T-helper 22 cell (primary cell): ENCODE measurements around the gene OR10Z1.

Experiments
- DNase-seq: peaks from one replicate; pipeline ENCODE4 v3.0.0-alpha.2; 2020; ENCODE audit warnings: low read depth

Gene OR10Z1

DNA sequence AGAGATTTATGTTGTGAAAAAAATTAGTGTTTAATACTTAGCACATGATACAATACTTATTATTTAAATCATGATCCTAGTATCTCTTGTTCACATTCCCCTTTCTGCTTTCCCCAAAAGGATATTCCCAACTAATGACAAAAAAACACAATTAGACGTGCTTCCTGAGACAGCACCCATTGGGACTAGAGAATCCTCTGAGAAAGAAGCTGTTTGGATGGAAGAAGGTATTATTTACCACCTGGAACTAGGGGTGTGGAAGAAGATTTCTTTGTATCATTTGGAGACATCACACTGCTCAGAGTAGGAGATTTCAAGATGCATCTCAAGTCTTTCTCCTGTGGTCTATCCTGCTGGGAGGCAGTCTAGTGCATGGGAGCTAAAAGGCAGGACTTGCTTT is at the start of gene OR10Z1:
TSS of gene OR10Z1 (plus strand) at position 301 of the 400 bp plus-strand sequence. CDS start 1,171 bp downstream, outside the sequence.
- DNase-seq = no peak

DNA sequence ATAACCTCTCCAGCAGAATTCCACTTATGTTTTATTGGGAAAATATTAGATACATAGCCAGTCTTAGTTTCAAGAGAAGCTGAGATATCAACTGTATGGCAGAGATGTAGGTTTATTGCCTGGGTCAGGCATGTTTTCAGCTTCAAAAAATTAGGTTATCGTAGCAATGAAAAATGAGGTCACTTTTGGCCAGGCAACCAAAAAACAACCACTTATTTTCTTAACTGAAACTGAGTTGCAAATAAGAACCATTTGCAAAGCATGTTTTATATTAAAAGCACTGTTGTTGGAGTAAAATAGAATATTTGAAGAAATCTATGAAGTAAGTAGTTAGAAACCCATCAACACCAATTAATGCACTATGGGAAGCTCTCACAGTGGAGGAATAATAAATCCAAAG is 45.4 kb upstream of the OR10Z1 start:
- no peak for DNase-seq

- DNase-seq = no peak
Observed at GRCh38 chr1:158563853-158564252, 41.2 kb upstream of the OR10Z1 start.

GRCh38 chr1:158564608-158565007 is 40.5 kb upstream of the OR10Z1 start:
- DNase-seq = no peak

GRCh38 chr1:158570480-158570879 is 34.6 kb upstream of the OR10Z1 start, which contains the start of gene OR6P1:
Gene OR6P1, minus strand, starts transcription at chr1:158570580. Its CDS starts 6,976 bp downstream, at chr1:158563604.
- no peak for DNase-seq

GRCh38 chr1:158572226-158572625 is 32.8 kb upstream of the OR10Z1 start:
- DNase-seq = no peak

DNA sequence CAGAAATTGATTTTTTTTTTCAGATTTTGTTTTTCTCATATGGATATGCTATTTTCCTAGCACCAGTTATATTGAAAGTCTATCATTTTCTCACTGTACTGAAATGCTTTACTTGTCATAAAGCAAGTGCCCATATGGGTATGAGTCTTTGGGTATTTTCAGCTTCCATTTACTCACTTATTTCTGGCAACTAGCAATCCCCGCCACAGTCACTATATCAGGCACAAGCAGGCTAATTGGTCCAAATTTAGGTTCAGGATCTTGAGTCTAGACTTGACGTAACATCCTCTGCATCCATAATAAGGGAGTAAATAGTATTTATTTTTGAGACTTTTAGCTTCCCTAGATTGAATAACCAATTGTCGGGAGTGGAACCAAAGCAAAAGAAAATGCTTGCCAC is 27.5 kb upstream of the OR10Z1 start:
- DNase-seq = no peak

DNA sequence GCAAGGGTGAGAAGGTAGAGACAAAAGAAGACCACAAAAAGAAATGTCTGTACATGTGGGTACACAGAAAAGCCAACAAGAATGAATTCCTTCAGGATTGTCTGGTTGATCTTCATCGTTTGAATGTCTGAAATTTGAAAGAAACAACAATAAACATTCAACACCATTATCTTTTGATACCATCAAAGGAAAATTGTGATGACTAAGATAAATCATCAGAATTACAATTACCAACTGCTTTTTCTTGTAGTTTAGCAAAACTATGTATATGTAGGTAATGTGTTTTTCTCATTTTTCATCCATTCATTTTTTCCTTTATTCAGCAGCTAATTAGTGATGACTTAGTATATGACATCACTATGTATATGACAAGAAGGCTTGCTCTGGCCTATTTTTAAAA is 25.3 kb upstream of the OR10Z1 start, which contains the start of gene OR10X1:
TSS of gene OR10X1 (minus strand) at position 167 of the 400 bp plus-strand sequence. CDS start at position 167, 0 bp downstream.
- no peak for DNase-seq

- no peak for DNase-seq
Observed at GRCh38 chr1:158583962-158584361, 21.1 kb upstream of the OR10Z1 start.

- DNase-seq = no peak
Observed at GRCh38 chr1:158586942-158587341, 18.1 kb upstream of the OR10Z1 start.

DNA sequence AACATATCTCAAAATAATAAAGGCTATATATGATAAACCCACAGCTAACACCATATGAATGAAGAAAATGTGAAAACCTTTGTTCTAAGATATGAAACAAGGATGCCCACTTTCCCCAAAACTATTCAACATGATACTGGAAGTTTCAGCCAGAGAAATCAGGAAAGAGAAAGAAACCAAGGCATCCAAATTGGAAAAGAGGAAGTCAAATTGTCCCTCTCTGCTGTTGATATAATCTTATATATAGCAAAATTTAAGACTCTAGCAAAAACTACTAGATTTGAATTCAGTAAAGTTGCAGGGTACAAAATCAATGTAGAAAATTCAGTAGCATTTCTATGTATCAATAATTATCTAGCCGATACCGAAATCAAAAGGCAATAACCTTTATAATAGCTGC is 4.3 kb upstream of the OR10Z1 start:
- no peak for DNase-seq

GRCh38 chr1:158607296-158607695 is 2.2 kb downstream of the OR10Z1 start:
- no peak for DNase-seq

- DNase-seq = no peak
Observed at GRCh38 chr1:158611916-158612315, 6.8 kb downstream of the OR10Z1 start.

DNA sequence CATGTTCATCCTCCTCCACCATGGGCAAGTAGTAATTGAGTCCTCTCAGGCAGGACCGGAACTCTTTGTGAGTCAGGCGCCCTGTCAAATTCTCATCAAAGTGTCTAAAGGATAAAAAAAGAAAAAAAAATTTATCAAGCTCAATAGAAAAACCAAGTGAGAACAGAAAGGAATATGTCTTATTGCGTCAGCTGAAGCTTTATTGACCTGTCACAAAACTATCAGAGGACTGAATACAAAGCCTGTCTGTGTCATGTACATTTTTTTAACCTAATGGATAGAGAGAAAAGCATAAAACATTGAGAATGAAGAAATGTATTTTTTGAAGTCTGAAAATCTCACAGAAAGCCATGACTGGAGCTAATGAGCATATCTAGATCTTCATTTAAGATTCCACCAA is 8.7 kb downstream of the OR10Z1 start:
- DNase-seq = no peak

DNA sequence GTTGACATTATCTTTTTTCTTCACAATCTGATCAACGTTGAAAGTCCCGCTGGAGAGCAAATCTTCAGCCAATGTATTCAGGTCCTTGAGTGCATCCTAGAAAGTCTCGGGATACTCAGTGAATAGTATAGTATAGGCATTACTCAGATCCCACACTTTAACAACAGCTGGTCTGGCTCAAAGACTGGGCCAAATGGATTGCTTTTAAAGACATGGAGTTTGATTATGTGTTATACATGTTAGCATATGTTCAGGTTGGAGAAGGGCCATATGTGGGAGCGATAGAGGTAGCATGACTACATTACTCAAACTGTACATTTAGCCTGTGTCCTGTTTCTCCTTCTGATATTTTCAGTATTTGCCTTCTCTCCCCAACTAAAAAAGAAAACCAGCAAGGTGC is 33.1 kb downstream of the OR10Z1 start:
- no peak for DNase-seq

DNA sequence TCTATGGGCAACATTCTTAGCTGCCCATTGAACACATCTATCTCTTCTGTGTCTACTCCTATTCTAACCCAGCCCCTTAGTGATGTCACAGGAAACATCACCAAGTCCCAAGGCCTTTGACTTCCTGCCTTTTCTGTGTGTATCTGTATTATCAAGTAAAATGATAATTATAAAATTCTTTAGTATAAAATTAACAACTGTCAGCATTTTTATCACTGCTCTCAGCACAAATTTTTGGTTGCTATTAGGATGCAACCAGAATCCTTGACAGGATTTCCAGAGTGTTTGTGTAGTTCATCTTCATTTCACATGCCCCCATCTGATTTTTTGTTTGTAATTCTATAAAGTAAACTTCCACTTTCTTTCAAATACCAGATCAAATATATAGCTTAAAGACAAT is 33.8 kb downstream of the OR10Z1 start:
- no peak for DNase-seq

DNA sequence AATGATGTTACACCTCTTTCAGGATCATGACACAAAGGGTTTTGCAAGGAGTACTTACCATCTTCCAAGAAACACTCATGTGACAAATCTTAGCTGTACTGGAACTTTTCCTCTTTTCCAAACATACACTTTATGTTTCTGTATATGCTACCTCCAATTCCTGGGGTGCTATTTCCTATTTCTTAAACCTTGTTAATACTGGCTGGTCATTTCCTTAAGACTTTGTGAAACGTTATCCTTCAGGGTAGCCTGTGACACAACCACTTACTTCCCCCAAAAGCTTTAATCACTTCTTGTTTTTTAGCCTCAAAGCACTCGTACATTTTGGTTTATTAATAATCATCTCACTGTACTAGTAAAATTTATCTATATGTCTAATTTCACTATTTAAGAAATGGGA is 39.4 kb downstream of the OR10Z1 start:
- DNase-seq = no peak

GRCh38 chr1:158646465-158646864 is 41.4 kb downstream of the OR10Z1 start:
- no peak for DNase-seq

- DNase-seq = no peak
Observed at GRCh38 chr1:158649052-158649451, 44.0 kb downstream of the OR10Z1 start.

DNA sequence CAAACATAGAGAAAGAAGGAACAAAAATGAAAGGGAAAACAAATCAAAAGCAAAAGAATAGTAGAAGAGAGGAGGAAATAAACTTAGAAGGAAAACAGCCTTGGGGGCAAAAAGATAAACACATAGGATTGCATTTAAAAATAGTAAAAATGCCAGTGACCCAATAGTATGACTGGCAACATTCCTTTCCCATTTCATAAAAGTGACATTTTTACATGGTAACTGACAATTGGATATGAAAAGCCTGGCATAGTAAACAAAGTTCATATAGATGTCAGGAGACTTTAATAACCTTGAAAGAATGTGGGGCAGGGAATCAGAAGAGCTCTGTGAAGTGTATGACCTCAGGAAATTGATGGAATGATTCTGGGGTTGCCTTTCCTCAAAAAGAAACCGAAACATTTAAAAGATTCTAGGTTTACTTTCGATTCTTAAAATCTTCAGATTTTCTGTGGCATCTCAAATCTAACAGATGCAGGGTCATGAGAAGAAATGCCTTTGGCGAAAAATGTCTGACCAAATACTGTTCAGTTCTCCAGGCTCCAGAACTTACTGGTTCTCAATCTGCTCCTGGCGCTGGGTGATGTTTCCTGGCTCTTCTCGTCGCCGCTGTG is 47.8 kb downstream of the OR10Z1 start:
- DNase-seq = no peak

- no peak for DNase-seq
Observed at GRCh38 chr1:158654086-158654485, 49.0 kb downstream of the OR10Z1 start.

GRCh38 chr1:158654571-158654970 is 49.5 kb downstream of the OR10Z1 start:
- DNase-seq = no peak
